Bronchial epithelial cell (primary cell): ENCODE results near the gene MCF2. TPM values are rescaled to one million over a fixed set of nuclear protein-coding genes. Genes with fewer than 3 reads are reported as not detected.

Source experiments
- DNase-seq: peaks from one replicate; pipeline ENCODE4 v3.0.0-alpha.2; 2010; ENCODE audit warnings: low read depth
- FAIRE-seq: peaks from 2 replicates; lab custom pipeline; 2011; peaks lifted over from hg19 to GRCh38; lab: Jason Lieb, UNC
- H3K27me3 ChIP-seq: 2 replicates; pipeline ENCODE4 v1.5.1; 2011; ENCODE audit warnings: low read length; ENCODE audit not compliant: control insufficient read depth, insufficient read depth
- H3K36me3 ChIP-seq: 2 replicates; pipeline ENCODE4 v1.5.1; 2011; ENCODE audit warnings: low read length; ENCODE audit not compliant: control insufficient read depth, insufficient read depth
- H3K4me3 ChIP-seq: 2 replicates; pipeline ENCODE4 v1.5.1; 2011; ENCODE audit warnings: mild to moderate bottlenecking, low read depth, low read length, control low read depth
- total RNA-seq: library from RNA; depleted of rRNA; stranded (reverse); fragments of >200 nt; gene quantifications from 2 replicates; pipeline ENCODE4 v1.2.1, GENCODE V29; 2014
- TF ChIP-seq, protein P1 (sequence below): IDR thresholded peaks from 2 replicates; pipeline ENCODE4 v1.5.1; 2011; ENCODE audit warnings: mild to moderate bottlenecking, moderate library complexity, low read length, control low read depth, inconsistent platforms; ENCODE audit not compliant: insufficient read depth, severe bottlenecking

Gene MCF2
- total RNA-seq, 1 donor from 2014 or later, result under 0.01 TPM

DNA sequence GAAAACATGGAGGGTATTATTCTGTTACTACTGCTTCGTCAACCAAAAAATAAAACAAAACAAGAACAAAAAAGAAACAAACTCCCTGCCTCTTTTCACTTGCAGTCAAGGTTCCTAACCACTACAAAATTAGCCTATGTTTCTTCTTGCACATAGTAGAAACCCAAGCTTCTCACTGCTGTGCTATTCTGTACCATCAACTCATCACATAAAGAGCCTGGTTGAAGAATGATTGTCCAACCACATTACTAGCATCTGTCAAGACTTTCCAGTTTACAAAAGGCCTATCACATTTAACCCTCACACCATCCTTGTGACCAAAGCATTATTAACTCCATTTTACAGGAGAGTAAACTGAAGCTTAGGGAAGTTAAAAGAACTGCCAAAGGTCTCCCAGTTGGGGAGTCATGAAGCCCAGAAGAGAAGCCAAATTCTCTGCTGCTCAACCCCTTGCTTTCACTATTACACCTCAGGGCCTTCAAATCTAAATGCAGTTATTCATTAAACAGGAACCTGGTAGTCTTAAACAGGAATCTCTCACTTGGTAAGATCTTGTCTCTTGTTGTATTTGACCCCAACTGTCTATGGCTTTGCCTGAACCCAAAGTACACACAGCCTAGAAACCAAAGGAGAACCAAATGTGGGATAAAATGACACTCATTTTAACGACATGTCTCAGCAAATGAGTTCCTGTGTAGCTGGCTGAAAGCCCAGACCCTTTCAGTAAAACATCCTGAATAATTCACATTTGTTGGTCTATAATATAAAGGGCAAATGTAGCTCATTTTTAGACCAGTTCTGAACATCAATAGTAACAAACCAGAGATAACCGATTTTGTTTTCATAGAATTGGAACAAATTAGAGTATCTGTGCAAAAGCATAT, 168.8 kb downstream of the MCF2 start:
- H3K36me3 ChIP-seq, result no peaks in the 10 kb centered on the region
- no peak overlapping the region for H3K4me3 ChIP-seq
- TF ChIP-seq, protein P1, sequence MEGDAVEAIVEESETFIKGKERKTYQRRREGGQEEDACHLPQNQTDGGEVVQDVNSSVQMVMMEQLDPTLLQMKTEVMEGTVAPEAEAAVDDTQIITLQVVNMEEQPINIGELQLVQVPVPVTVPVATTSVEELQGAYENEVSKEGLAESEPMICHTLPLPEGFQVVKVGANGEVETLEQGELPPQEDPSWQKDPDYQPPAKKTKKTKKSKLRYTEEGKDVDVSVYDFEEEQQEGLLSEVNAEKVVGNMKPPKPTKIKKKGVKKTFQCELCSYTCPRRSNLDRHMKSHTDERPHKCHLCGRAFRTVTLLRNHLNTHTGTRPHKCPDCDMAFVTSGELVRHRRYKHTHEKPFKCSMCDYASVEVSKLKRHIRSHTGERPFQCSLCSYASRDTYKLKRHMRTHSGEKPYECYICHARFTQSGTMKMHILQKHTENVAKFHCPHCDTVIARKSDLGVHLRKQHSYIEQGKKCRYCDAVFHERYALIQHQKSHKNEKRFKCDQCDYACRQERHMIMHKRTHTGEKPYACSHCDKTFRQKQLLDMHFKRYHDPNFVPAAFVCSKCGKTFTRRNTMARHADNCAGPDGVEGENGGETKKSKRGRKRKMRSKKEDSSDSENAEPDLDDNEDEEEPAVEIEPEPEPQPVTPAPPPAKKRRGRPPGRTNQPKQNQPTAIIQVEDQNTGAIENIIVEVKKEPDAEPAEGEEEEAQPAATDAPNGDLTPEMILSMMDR, result no peak
- no peaks in the 10 kb centered on the region for H3K27me3 ChIP-seq
- no peak for FAIRE-seq
- DNase-seq, result no peak

DNA sequence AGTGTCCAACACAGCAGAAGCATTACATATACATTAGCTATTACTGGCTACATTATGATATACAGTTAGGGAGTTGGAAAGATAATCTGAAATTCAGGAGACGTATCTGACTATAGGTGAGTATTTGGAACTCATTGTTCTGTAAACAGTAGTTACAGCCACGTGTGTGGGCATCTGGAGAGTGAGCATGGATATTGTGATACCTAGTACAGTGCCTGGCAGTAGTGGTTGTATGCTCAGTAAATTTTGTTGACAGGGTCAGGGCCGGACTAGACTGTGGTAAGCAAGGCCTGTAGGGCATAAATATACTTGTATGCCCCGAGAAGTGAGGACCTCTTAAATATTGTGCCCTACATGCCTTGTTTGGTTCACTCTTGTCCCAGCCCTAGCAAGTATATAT, 174.5 kb downstream of the MCF2 start:
- Histone ChIP-seq H3K36me3 (no peaks in the 10 kb centered on the region), H3K27me3 (no peaks in the 10 kb centered on the region), H3K4me3 (no peak overlapping the region)
- no peak for DNase-seq
- FAIRE-seq, result no peak
- TF ChIP-seq, protein P1, result no peak

DNA sequence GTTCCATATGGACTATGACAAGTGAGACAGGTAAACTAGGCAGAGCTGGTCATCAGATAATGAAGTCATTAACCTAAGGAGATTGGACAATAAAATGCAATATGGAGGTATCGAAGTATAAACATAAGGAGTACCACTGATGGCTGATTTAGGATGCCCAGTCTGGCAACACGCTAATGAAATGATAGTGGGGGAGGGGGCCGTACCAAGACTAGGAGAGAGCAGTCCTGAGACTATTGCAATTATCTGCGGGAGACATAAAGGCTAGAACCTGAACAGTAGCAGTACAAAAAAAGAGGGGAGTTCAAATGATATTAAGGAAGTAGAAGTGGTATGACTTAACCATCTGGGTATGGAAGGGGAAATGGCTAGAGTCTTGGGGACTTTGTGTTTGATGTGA, 175.1 kb downstream of the MCF2 start:
- FAIRE-seq, result no peak
- Histone ChIP-seq H3K27me3 (no peaks in the 10 kb centered on the region), H3K36me3 (no peaks in the 10 kb centered on the region), H3K4me3 (no peak overlapping the region)
- DNase-seq, result no peak
- TF ChIP-seq, protein P1, result no peak

Other genes with a start within 250 kb of the MCF2 start
- gene F9, start 177.4 kb downstream of the MCF2 start, total RNA-seq, result not detected in 2 replicates
- 10.0 and 11.3 TPM in 2 replicates for gene ATP11C, start 224.9 kb upstream of the MCF2 start, total RNA-seq